Esophagus muscularis mucosa (tissue), 4 donors: Measurements from ENCODE around the gene DDX4.

Experiments
- CTCF ChIP-seq, 3 experiments: fragments of 200-600 bp in 2 of 3; fragments of 450-650 bp in 1 of 3; sonication (generic) in 2 of 3; IDR thresholded peaks; one replicate each; pipeline ENCODE4 v1.5.1; 2017 to 2019; ENCODE audit warnings: antibody characterized with exemption in 3 of 3, mild to moderate bottlenecking in 2 of 3, moderate library complexity in 1 of 3
- EP300 ChIP-seq: sonication (generic); formaldehyde crosslinking; IDR thresholded peaks from one replicate; pipeline ENCODE4 v1.6.1; 2017; ENCODE audit warnings: antibody characterized with exemption
- POLR2A ChIP-seq: fragments of 450-650 bp; IDR thresholded peaks from one replicate; pipeline ENCODE4 v1.6.1; 2017; ENCODE audit warnings: antibody characterized with exemption, moderate library complexity, mild to moderate bottlenecking, low read depth
- POLR2AphosphoS5 ChIP-seq, 2 donors: sonication (generic); formaldehyde crosslinking; IDR thresholded peaks; one replicate each; pipeline ENCODE4 v1.6.1; 2017; ENCODE audit warnings: antibody characterized with exemption in 2 of 2

- TF ChIP-seq POLR2A, result no peak
- TF ChIP-seq CTCF (IDR thresholded peaks at IDR 0.05), result no peak
- TF ChIP-seq EP300, result no peak
- TF ChIP-seq POLR2AphosphoS5 (IDR thresholded peaks at IDR 0.05), result no peak
Observed at GRCh38 chr5:55711507-55712022, 26.3 kb upstream of the DDX4 start.
